Liver (tissue), 9 donors: ENCODE measurements around the gene AQR. TPM values are rescaled to one million over a fixed set of nuclear protein-coding genes. Genes with fewer than 3 reads are reported as not detected.

Source experiments
- DNase-seq: peaks from one replicate; pipeline ENCODE4 v3.0.0-alpha.2; 2017; ENCODE audit warnings: low spot score
- H3K27ac ChIP-seq, 2 donors: one replicate each; pipeline ENCODE4 v1.7.0; 2013; ENCODE audit warnings: inconsistent platforms in 2 of 2, low read length in 2 of 2, control low read depth in 1 of 2, low read depth in 1 of 2, mild to moderate bottlenecking in 1 of 2
- H3K27me3 ChIP-seq, 4 donors: one replicate each; pipeline versions ENCODE4 v1.6.1 to v1.7.0; 2013; ENCODE audit warnings: low read length in 3 of 4, inconsistent platforms in 1 of 4, mild to moderate bottlenecking in 1 of 4, moderate library complexity in 1 of 4; ENCODE audit not compliant: control insufficient read depth in 4 of 4, insufficient read depth in 4 of 4
- H3K36me3 ChIP-seq, 4 donors: one replicate each; pipeline versions ENCODE4 v1.6.1 to v1.7.0; 2013; ENCODE audit warnings: low read length in 3 of 4, mild to moderate bottlenecking in 3 of 4, low read depth in 1 of 4, moderate library complexity in 1 of 4; ENCODE audit not compliant: control insufficient read depth in 4 of 4, insufficient read depth in 3 of 4
- H3K4me1 ChIP-seq, 4 donors: one replicate each; pipeline versions ENCODE4 v1.6.1 to v1.7.0; 2013; ENCODE audit warnings: low read length in 3 of 4, mild to moderate bottlenecking in 3 of 4, moderate library complexity in 1 of 4; ENCODE audit not compliant: control insufficient read depth in 4 of 4, insufficient read depth in 4 of 4
- H3K4me3 ChIP-seq, 3 donors: one replicate each; pipeline versions ENCODE4 v1.6.1 to v1.7.0; 2013; ENCODE audit warnings: low read length in 3 of 3, control low read depth in 1 of 3, low read depth in 1 of 3, mild to moderate bottlenecking in 1 of 3
- H3K9ac ChIP-seq, 2 donors: one replicate each; pipeline ENCODE4 v1.7.0; 2013; ENCODE audit warnings: low read length in 2 of 2, mild to moderate bottlenecking in 2 of 2, moderate library complexity in 2 of 2, control low read depth in 1 of 2, low read depth in 1 of 2
- H3K9me3 ChIP-seq, 4 donors: one replicate each; pipeline versions ENCODE4 v1.6.1 to v1.7.0; 2013; ENCODE audit warnings: low read length in 3 of 4; ENCODE audit not compliant: control insufficient read depth in 4 of 4
- ATF3 ChIP-seq: IDR thresholded peaks from 2 replicates; pipeline ENCODE4 v1.6.1; 2016; ENCODE audit warnings: antibody characterized with exemption
- CTCF ChIP-seq: fragments of 150-350 bp; IDR thresholded peaks from 2 replicates; pipeline ENCODE4 v1.5.1; 2017; ENCODE audit warnings: improper control_type of control experiment, low read depth, low read length; ENCODE audit not compliant: missing input control
- EGR1 ChIP-seq, 2 donors: IDR thresholded peaks; 2 replicates each; pipeline ENCODE4 v1.6.1; 2016 to 2018; ENCODE audit warnings: antibody characterized with exemption in 2 of 2, low read depth in 2 of 2
- FOXA1 ChIP-seq: IDR thresholded peaks from 2 replicates; pipeline ENCODE4 v1.6.1; 2016; ENCODE audit warnings: antibody characterized with exemption
- FOXA2 ChIP-seq: IDR thresholded peaks from 2 replicates; pipeline ENCODE4 v1.6.1; 2016; ENCODE audit warnings: antibody characterized with exemption
- GABPA ChIP-seq, 2 donors: IDR thresholded peaks in 1 of 2; conservative IDR thresholded peaks in 1 of 2; 2 replicates each; pipeline ENCODE4 v1.6.1; 2016; ENCODE audit warnings: antibody characterized with exemption in 2 of 2, mild to moderate bottlenecking in 1 of 2, moderate library complexity in 1 of 2
- HNF4A ChIP-seq, 2 donors: conservative IDR thresholded peaks; 2 replicates each; pipeline ENCODE4 v1.6.1; 2016; ENCODE audit warnings: antibody characterized with exemption in 2 of 2, mild to moderate bottlenecking in 2 of 2
- HNF4G ChIP-seq: IDR thresholded peaks from 2 replicates; pipeline ENCODE4 v1.6.1; 2016; ENCODE audit warnings: antibody characterized with exemption
- JUND ChIP-seq, 2 donors: IDR thresholded peaks; 2 replicates each; pipeline ENCODE4 v1.6.1; 2016; ENCODE audit warnings: antibody characterized with exemption in 2 of 2
- MAX ChIP-seq: IDR thresholded peaks from 2 replicates; pipeline ENCODE4 v1.6.1; 2016; ENCODE audit warnings: antibody characterized with exemption
- NR2F2 ChIP-seq: IDR thresholded peaks from 2 replicates; pipeline ENCODE4 v1.6.1; 2016; ENCODE audit warnings: antibody characterized with exemption
- RAD21 ChIP-seq, 2 donors: IDR thresholded peaks; 2 replicates each; pipeline ENCODE4 v1.6.1; 2016; ENCODE audit warnings: antibody characterized with exemption in 2 of 2, mild to moderate bottlenecking in 2 of 2
- REST ChIP-seq: IDR thresholded peaks from 2 replicates; pipeline ENCODE4 v1.6.1; 2016; ENCODE audit warnings: antibody characterized with exemption, mild to moderate bottlenecking
- RXRA ChIP-seq, 2 donors: IDR thresholded peaks; 2 replicates each; pipeline ENCODE4 v1.6.1; 2017 to 2018; ENCODE audit warnings: antibody characterized with exemption in 2 of 2, mild to moderate bottlenecking in 1 of 2
- SP1 ChIP-seq: IDR thresholded peaks from 2 replicates; pipeline ENCODE4 v1.6.1; 2018; ENCODE audit warnings: antibody characterized with exemption, mild to moderate bottlenecking
- TAF1 ChIP-seq: conservative IDR thresholded peaks from 2 replicates; pipeline ENCODE4 v1.6.1; 2016; ENCODE audit warnings: antibody characterized with exemption, mild to moderate bottlenecking
- YY1 ChIP-seq: IDR thresholded peaks from 2 replicates; pipeline ENCODE4 v1.6.1; 2016; ENCODE audit warnings: antibody characterized with exemption, mild to moderate bottlenecking
- ZBTB33 ChIP-seq: IDR thresholded peaks from 2 replicates; pipeline ENCODE4 v1.6.1; 2016; ENCODE audit warnings: antibody characterized with exemption
- WGBS: extraction: QIAGEN DNeasy Blood & Tissue Kit; methylation state at CpG from one replicate; pipeline ENCODE4 v1.1.7; 2013; 5-methylcytosine and 5-hydroxymethylcytosine counted together
- polyA plus RNA-seq, 2 donors: library from polyadenylated mRNA; stranded (reverse) in 1 of 2; unstranded in 1 of 2; fragments of 200-250 nt in 1 of 2; fragments of >200 nt in 1 of 2; fragmentation: Nextera tagmentation in 1 of 2; extraction: Ambion mirVana in 1 of 2; gene quantifications; one replicate each; pipeline versions ENCODE4 v1.2.1 to v1.2.3, GENCODE V29; 2013 to 2015
- total RNA-seq, 2 donors: library from RNA; depleted of rRNA; stranded (reverse); fragments of >200 nt; gene quantifications; one replicate each; pipeline ENCODE4 v1.2.3, GENCODE V29; 2014
- donor health status: healthy.
- donor health status: healthy.
- donor health status: healthy.
- donor health status: healthy.
- donor health status: healthy.

Gene AQR
- total and polyA plus RNA-seq, 4 donors: 3.4 to 14.3 (median 8.7) TPM

- WGBS: 63% methylated on average over 5 of the region's 5 CpGs
- no peaks in the 10 kb centered on the region for H3K27me3 ChIP-seq
Observed at GRCh38 chr15:34828145-34828911, 141.2 kb downstream of the AQR start.

More at GRCh38 chr15:34828145-34828911, 141.2 kb downstream of the AQR start:
- H3K9me3 ChIP-seq: no peaks in the 10 kb centered on the region
- no peak for TF ChIP-seq HNF4A (conservative IDR thresholded peaks at IDR 0.05)
- TF ChIP-seq YY1: no peak
- no peak for TF ChIP-seq FOXA2
- TF ChIP-seq RXRA (IDR thresholded peaks at IDR 0.05): no peak
- no peak for TF ChIP-seq HNF4G
- TF ChIP-seq CTCF: no peak
- TF ChIP-seq NR2F2: no peak
- TF ChIP-seq FOXA1: no peak
- no peak for TF ChIP-seq MAX
- TF ChIP-seq ATF3: no peak
- TF ChIP-seq REST: no peak
- no peak for TF ChIP-seq GABPA (IDR thresholded peaks at IDR 0.05 in 1 of 2, conservative IDR thresholded peaks at IDR 0.05 in 1 of 2)
- no peak for TF ChIP-seq TAF1
- no peak for TF ChIP-seq RAD21 (IDR thresholded peaks at IDR 0.05)
- no peak for TF ChIP-seq SP1
- no peak for TF ChIP-seq EGR1 (IDR thresholded peaks at IDR 0.05; ENCODE audit: low read depth in 2 of 2)
- TF ChIP-seq ZBTB33: no peak
- no peak for TF ChIP-seq JUND (IDR thresholded peaks at IDR 0.05)
- H3K4me3 ChIP-seq: no peak overlapping the region
- H3K9ac ChIP-seq: no peak overlapping the region
- H3K36me3 ChIP-seq: no peaks in the 10 kb centered on the region
- DNase-seq: no peak
- H3K4me1 ChIP-seq: no peaks in the 10 kb centered on the region
- H3K27ac ChIP-seq: no peak overlapping the region
